GM19043 (cell line): ENCODE results near the gene CFAP65.

Experiments used
- ATAC-seq: cut with Tn5 transposase; IDR thresholded peaks from one replicate; pipeline ENCODE4 v1.9.1; 2021; ENCODE audit warnings: low read depth; ENCODE audit not compliant: unreplicated experiment

Gene CFAP65

GRCh38 chr2:219032051-219032745 is 9.1 kb downstream of the CFAP65 start:
- ATAC-seq = no peak

- no peak for ATAC-seq
Measured at GRCh38 chr2:219031005-219031738, 10.1 kb downstream of the CFAP65 start.

GRCh38 chr2:219030177-219030940 is 11.0 kb downstream of the CFAP65 start:
- no peak for ATAC-seq

- ATAC-seq = no peak
Measured at GRCh38 chr2:219029829-219030165, 11.5 kb downstream of the CFAP65 start.

- ATAC-seq = no peak
Measured at GRCh38 chr2:219028996-219029828, 12.1 kb downstream of the CFAP65 start.

GRCh38 chr2:219028141-219028540 is 13.2 kb downstream of the CFAP65 start:
- ATAC-seq = no peak

GRCh38 chr2:219027511-219028055 is 13.7 kb downstream of the CFAP65 start:
- no peak for ATAC-seq

- no peak for ATAC-seq
Measured at GRCh38 chr2:219026946-219027345, 14.4 kb downstream of the CFAP65 start.

GRCh38 chr2:219025637-219026585 is 15.4 kb downstream of the CFAP65 start:
- ATAC-seq = no peak

GRCh38 chr2:219024059-219024458 is 17.3 kb downstream of the CFAP65 start:
- ATAC-seq = no peak

- no peak for ATAC-seq
Measured at GRCh38 chr2:219023045-219023605, 18.2 kb downstream of the CFAP65 start.

GRCh38 chr2:219022616-219023015 is 18.7 kb downstream of the CFAP65 start:
- ATAC-seq = no peak

- no peak for ATAC-seq
Measured at GRCh38 chr2:219022041-219022440, 19.3 kb downstream of the CFAP65 start.

GRCh38 chr2:219021591-219021990 is 19.7 kb downstream of the CFAP65 start:
- no peak for ATAC-seq

GRCh38 chr2:219020604-219021365 is 20.5 kb downstream of the CFAP65 start:
- ATAC-seq = no peak

GRCh38 chr2:219019436-219019835 is 21.9 kb downstream of the CFAP65 start:
- ATAC-seq = no peak

GRCh38 chr2:219018726-219019125 is 22.6 kb downstream of the CFAP65 start:
- no peak for ATAC-seq

- ATAC-seq = no peak
Measured at GRCh38 chr2:219018286-219018685, 23.0 kb downstream of the CFAP65 start.
